ENCODE measurements around the gene MED12.
A peak's percentile ranks its signal among the peaks of the same experiment; 100 is the strongest.

MED12 gene

GRCh38 chrX:71118032-71118984 lies at the start of gene MED12:
TSS of gene MED12 (plus strand) at chrX:71118596. CDS start at chrX:71118755, 159 bp downstream.
- peak; percentile 76 for DNase-seq

GRCh38 chrX:71070531-71070930 lies 47.9 kb upstream of the MED12 start:
- no peak for DNase-seq

- no peak for DNase-seq
Measured at GRCh38 chrX:71081330-71082123, 36.9 kb upstream of the MED12 start.

GRCh38 chrX:71082124-71082647 lies 36.2 kb upstream of the MED12 start:
- no peak for DNase-seq

GRCh38 chrX:71082822-71083221 lies 35.6 kb upstream of the MED12 start:
- no peak for DNase-seq

- DNase-seq = no peak
Measured at GRCh38 chrX:71085900-71086299, 32.5 kb upstream of the MED12 start.

- no peak for DNase-seq
Measured at GRCh38 chrX:71091263-71091662, 27.1 kb upstream of the MED12 start.

- no peak for DNase-seq
Measured at GRCh38 chrX:71095033-71095432, 23.4 kb upstream of the MED12 start.

GRCh38 chrX:71095555-71095980 lies 22.8 kb upstream of the MED12 start, which contains the start of gene FOXO4:
TSS of gene FOXO4 (plus strand) at chrX:71095851. CDS start at chrX:71096529, 678 bp downstream.
- DNase-seq = peak; percentile 89

- DNase-seq = peak; percentile 66
Measured at GRCh38 chrX:71095981-71096759, 22.2 kb upstream of the MED12 start.

- DNase-seq = no peak
Measured at GRCh38 chrX:71096760-71097032, 21.7 kb upstream of the MED12 start.

GRCh38 chrX:71098302-71098701 lies 20.1 kb upstream of the MED12 start:
- peak; percentile 78 for DNase-seq

- no peak for DNase-seq
Measured at GRCh38 chrX:71098951-71099506, 19.4 kb upstream of the MED12 start.

GRCh38 chrX:71099736-71100135 lies 18.7 kb upstream of the MED12 start:
- DNase-seq = no peak

- DNase-seq = no peak
Measured at GRCh38 chrX:71100581-71101505, 17.6 kb upstream of the MED12 start.

GRCh38 chrX:71102292-71102691 lies 16.1 kb upstream of the MED12 start:
- no peak for DNase-seq

- DNase-seq = peak; percentile 59
Measured at GRCh38 chrX:71103110-71103983, 15.0 kb upstream of the MED12 start.

GRCh38 chrX:71105628-71106027 lies 12.8 kb upstream of the MED12 start:
- no peak for DNase-seq

GRCh38 chrX:71106427-71106826 lies 12.0 kb upstream of the MED12 start, which contains the start of gene CXorf65:
TSS of gene CXorf65 (minus strand) at chrX:71106740. CDS start at chrX:71106556, 184 bp downstream.
- peak; percentile 55 for DNase-seq

GRCh38 chrX:71107245-71107644 lies 11.2 kb upstream of the MED12 start:
- no peak for DNase-seq

All from CD4-positive, alpha-beta T cell treated with Interleukin-4 for 4 hours (primary cell).